Measurements from ENCODE around the gene DET1.

DNA sequence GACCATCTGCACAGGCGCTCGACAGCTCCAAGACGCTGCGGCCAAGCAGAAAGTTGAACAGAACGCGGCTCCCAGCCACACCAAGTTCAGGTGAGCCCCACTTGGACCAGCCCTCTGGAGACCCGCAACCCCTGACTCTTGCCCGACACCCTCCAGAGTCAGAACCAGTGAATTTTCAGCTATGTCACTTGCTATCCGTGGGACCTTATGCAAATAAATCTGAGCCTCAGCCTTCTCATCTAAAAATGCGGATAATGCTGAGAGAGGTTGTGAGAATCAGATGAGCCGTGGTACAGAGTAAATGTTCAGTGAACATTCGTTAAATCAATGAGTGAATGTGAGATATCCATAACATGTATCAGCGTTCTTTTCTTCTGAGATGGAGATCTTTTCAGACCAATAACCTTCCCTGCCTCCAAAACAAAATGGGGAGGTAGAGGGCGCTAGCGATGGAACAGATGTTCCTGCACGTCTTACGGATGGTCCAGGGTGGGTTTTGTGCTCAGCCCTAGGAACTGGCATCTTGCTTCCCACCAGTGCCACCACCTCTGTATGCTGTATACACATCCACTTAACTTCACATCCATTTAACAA is 78.4 kb downstream of the DET1 start:
- TF ChIP-seq, protein P1, sequence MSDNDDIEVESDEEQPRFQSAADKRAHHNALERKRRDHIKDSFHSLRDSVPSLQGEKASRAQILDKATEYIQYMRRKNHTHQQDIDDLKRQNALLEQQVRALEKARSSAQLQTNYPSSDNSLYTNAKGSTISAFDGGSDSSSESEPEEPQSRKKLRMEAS (IDR thresholded peaks at IDR 0.05; ENCODE audit: low read depth, low read length) = no peak
- no peak for TF ChIP-seq POLR2A (IDR thresholded peaks at IDR 0.05; ENCODE audit: extremely low read depth, insufficient read length)
- TF ChIP-seq, protein P2, sequence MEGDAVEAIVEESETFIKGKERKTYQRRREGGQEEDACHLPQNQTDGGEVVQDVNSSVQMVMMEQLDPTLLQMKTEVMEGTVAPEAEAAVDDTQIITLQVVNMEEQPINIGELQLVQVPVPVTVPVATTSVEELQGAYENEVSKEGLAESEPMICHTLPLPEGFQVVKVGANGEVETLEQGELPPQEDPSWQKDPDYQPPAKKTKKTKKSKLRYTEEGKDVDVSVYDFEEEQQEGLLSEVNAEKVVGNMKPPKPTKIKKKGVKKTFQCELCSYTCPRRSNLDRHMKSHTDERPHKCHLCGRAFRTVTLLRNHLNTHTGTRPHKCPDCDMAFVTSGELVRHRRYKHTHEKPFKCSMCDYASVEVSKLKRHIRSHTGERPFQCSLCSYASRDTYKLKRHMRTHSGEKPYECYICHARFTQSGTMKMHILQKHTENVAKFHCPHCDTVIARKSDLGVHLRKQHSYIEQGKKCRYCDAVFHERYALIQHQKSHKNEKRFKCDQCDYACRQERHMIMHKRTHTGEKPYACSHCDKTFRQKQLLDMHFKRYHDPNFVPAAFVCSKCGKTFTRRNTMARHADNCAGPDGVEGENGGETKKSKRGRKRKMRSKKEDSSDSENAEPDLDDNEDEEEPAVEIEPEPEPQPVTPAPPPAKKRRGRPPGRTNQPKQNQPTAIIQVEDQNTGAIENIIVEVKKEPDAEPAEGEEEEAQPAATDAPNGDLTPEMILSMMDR (IDR thresholded peaks at IDR 0.05; ENCODE audit: low read depth, low read length) = peak; percentile 39

Data from NB4 (cell line).